Mucosa of gallbladder (tissue), 1 donor: Measurements from ENCODE around the gene CCDC27. TPM values are rescaled to one million over a fixed set of nuclear protein-coding genes. Genes with fewer than 3 reads are reported as not detected.
A peak's percentile ranks its signal among the peaks of the same experiment; 100 is the strongest.
"Not testable (repeated sequence)": the region's sequence is repeated elsewhere in the genome, so short reads cannot be mapped to it uniquely, and the experiment has no call there.

Source experiments
- DNase-seq: peaks from one replicate; pipeline ENCODE4 v3.0.0-alpha.2; 2020; ENCODE audit warnings: low spot score
- total RNA-seq: library from RNA; stranded (reverse); gene quantifications from one replicate; pipeline ENCODE4 v1.2.1, GENCODE V29; 2021
- donor health status: DM: no; HTN: no; CAD: no.

CCDC27 gene
- total RNA-seq, 1 donor from 2014 or later, result not detected

- no peak for DNase-seq
Measured at GRCh38 chr1:3789421-3790300, 37.4 kb downstream of the CCDC27 start.

GRCh38 chr1:3790500-3790923 is 38.3 kb downstream of the CCDC27 start:
- DNase-seq, result no peak

- no peak for DNase-seq
Measured at GRCh38 chr1:3790952-3791351, 38.7 kb downstream of the CCDC27 start.

GRCh38 chr1:3795453-3796214 is 43.4 kb downstream of the CCDC27 start:
- no peak for DNase-seq

- peak; percentile 95 for DNase-seq
Measured at GRCh38 chr1:3796215-3797061, 44.2 kb downstream of the CCDC27 start, which contains the start of gene LRRC47. Gene LRRC47, minus strand, starts transcription at chr1:3796498. Its CDS starts 22 bp downstream, at chr1:3796476.

GRCh38 chr1:3799976-3800685 is 47.9 kb downstream of the CCDC27 start:
- no peak for DNase-seq

- DNase-seq, result not testable (repeated sequence)
Measured at GRCh38 chr1:3800795-3801194, 48.5 kb downstream of the CCDC27 start.

- no peak for DNase-seq
Measured at GRCh38 chr1:3803905-3804626, 51.8 kb downstream of the CCDC27 start.

GRCh38 chr1:3804627-3804944 is 52.3 kb downstream of the CCDC27 start:
- DNase-seq, result not testable (repeated sequence)

- DNase-seq, result no peak
Measured at GRCh38 chr1:3805038-3805437, 52.8 kb downstream of the CCDC27 start.

GRCh38 chr1:3807769-3808168 is 55.5 kb downstream of the CCDC27 start:
- no peak for DNase-seq

- DNase-seq, result peak; percentile 23
Measured at GRCh38 chr1:3809680-3810079, 57.4 kb downstream of the CCDC27 start.

- DNase-seq, result not testable (repeated sequence)
Measured at GRCh38 chr1:3810149-3810761, 58.0 kb downstream of the CCDC27 start.

- no peak for DNase-seq
Measured at GRCh38 chr1:3811595-3811911, 59.3 kb downstream of the CCDC27 start.

GRCh38 chr1:3814065-3814464 is 61.8 kb downstream of the CCDC27 start:
- DNase-seq, result no peak

- DNase-seq, result no peak
Measured at GRCh38 chr1:3814771-3815561, 62.7 kb downstream of the CCDC27 start.

GRCh38 chr1:3816331-3817137 is 64.3 kb downstream of the CCDC27 start:
- no peak for DNase-seq

GRCh38 chr1:3817138-3817740 is 65.0 kb downstream of the CCDC27 start:
- DNase-seq, result no peak
